ENCODE data around the gene ZNF618. TPM values are rescaled to one million over a fixed set of nuclear protein-coding genes. Genes with fewer than 3 reads are reported as not detected.
"Not testable (repeated sequence)": the region's sequence is repeated elsewhere in the genome, so short reads cannot be mapped to it uniquely, and the experiment has no call there.

ZNF618 gene
- total RNA-seq, 2 donors from 2014 or later: 2.5 to 3.3 TPM

DNA sequence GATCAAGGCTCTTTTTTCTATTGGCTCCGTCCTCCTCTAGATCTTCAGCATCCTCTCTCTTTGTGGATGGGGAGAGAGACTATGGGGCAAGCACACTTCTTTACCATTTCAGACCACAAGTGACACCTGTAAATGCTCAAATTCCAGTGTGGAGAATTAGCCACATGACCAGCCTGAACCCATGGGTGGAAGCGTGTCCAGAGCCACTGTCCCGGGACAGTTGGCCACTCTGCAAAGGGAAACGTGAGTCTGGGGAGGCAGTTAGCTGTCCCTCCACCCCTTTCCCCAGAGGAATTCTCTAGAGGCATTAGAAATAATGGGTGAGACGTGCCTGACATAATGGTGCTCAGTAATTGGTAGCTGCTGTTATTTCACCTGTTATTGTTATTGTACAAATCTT, 161.1 kb downstream of the ZNF618 start:
- DNase-seq: no peak
- intact Hi-C loops (cut with DNase I, micrococcal nuclease): loop anchor here in 1 of 2 donors (10.0 kb wide), 1 partner anchor 232 kb away; no protein-coding TSS in a partner anchor
- no peak for ATAC-seq

DNA sequence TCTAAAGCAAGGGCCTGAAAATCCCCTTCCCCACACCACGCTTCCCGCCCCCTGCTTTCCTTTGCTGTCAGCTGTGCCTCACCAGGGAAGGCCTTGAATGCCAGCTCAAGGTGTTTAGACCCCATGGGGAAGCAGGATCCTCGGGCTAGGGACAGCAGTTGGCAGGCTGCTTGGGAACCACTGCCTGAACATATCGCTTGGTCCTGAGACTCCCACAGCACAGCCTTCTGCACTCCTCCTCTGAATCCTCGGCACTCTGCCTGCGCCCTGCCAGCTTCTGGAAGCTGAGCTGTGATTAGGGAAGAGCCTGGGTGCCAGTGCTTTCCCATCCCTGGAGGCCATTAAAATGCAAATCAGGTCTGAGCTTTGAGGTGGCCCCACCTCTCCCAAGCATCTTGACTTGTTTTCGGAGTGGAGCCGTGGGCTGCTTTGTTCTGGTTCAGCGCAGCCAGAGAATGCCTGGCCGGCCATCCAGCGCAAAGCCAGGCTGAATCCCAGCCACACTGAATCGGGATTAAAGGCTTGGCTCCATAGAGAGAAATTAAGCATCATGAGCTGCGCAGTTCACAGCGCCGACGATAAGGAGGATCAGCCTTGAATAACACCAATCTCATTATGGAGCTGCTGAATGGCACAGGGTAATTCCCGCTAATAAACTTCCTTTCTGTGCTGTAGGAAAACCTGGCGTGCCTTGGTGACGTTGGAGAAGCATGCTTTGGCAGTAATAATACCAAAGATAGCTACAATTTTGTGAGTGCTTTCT, 162.0 kb downstream of the ZNF618 start:
- ATAC-seq (no peak), DNase-seq (no peak)
- intact Hi-C loops (cut with DNase I, micrococcal nuclease): loop anchor here in 1 of 2 donors (10.0 kb wide), 1 partner anchor 233 kb away; no protein-coding TSS in a partner anchor

DNA sequence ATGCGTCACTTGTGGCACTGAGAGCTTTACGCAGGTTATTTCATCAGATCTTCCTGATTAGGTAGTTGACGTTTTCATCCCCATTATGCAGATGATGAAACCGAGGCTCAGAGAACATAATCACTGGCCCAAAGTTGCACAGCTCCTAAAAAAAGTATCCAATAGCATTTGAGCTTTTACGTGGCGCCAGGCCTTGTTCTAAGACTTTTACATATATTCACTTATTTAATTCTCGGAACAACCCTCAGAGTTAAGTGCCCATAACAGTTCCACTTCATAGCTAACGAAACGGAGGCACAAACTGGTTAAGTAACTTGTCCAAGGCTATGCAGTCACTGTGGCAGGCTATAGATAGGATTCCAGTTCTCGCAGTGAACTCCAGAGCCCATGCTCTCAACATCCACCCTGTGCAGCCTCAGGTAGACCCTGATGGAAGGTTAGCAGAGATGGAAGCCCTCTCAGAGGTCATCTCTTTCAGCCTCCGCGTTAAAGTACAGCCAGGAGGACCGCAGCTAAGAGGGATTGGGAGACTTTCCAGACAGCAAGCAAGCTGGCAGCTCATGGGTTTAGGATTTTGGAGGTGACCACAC, 162.7 kb downstream of the ZNF618 start:
- ATAC-seq: no peak
- no peak for DNase-seq
- intact Hi-C loops (cut with DNase I, micrococcal nuclease): loop anchor here in 1 of 2 donors (10.0 kb wide), 1 partner anchor 234 kb away; no protein-coding TSS in a partner anchor

DNA sequence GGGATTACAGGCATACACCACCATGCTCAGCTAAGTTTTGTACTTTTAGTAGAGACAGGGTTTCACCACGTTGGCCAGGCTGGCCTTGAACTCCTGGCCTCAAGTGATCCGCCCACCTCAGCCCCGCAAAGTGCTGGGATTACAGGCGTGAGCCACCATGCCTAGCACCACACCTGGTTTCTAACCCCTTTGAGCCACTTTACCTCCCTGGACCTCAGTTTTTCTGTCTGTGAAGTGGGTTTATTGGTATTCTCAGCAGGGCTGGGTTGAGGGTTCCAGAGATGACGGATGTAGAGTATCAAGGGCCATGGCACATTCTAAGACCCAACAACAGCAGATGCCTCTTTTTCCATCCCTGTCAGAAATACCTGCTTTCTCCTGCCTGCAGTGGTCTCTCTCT, 163.4 kb downstream of the ZNF618 start:
- intact Hi-C loops (cut with DNase I, micrococcal nuclease): loop anchor here in 1 of 2 donors (10.0 kb wide), 1 partner anchor 235 kb away; no protein-coding TSS in a partner anchor
- DNase-seq (no peak), ATAC-seq (no peak)

DNA sequence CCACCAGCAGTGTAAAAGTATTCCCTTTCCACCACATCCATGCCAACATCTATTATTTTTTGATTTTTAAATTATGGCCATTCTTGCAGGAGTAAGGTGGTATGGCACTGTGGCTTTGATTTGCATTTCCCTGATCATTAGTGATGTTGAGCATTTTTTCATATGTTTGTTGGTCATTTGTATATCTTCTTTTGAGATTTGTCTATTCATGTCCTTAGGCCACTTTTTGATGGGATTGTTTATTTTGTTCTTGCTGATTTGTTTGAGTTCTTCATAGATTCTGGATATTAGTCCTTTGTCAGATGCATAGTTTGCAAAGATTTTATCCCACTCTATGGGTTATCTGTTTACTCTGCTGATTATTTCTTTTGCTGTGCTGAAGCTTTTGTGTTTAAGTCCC, 167.6 kb downstream of the ZNF618 start:
- DNase-seq; intact Hi-C loops (cut with DNase I, micrococcal nuclease); ATAC-seq: not testable (repeated sequence)

DNA sequence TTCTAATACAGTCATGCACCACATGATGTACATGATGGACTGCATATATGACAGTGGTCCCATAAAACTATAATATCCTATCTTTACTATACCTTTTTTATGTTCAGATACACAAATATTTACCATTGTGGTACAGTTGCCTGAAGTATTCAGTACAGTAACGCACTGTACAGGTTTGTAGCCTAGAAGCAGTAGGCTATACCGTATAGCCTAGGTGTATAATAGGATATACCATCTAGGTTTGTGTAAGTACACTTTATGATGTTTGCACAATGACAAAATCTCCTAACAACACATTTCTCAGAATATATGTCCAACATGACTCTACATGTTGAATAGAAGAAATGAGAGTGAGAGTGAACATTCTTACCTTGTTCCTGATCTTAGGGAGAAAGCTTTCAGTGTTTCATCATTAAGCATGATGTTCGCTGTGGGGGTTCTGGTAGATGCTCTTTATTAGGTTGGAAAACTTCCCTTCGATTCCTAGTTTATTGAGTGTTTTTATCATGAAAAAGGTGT, 170.2 kb downstream of the ZNF618 start:
- intact Hi-C loops (cut with DNase I, micrococcal nuclease): no loop called here
- DNase-seq: no peak
- ATAC-seq: peak; percentile 58

DNA sequence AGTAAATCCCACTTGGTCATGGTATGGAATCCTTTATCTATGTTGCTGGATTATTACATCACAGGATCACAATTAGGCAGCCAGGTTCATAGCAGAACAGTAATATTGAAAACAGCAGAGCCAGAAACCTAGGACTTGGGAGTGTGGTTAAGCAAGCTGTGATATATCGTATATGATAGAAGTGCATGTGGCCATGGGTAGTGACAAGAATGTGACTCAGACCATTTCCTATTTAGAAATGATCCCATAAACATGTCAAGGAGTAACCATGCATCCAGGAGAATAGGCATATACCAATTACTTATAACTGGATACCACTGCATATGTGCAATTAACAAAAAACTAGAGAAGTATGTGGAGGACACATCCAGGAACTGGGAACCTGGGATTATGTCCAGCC, 170.8 kb downstream of the ZNF618 start:
- intact Hi-C loops (cut with DNase I, micrococcal nuclease): no loop called here
- ATAC-seq: no peak

DNA sequence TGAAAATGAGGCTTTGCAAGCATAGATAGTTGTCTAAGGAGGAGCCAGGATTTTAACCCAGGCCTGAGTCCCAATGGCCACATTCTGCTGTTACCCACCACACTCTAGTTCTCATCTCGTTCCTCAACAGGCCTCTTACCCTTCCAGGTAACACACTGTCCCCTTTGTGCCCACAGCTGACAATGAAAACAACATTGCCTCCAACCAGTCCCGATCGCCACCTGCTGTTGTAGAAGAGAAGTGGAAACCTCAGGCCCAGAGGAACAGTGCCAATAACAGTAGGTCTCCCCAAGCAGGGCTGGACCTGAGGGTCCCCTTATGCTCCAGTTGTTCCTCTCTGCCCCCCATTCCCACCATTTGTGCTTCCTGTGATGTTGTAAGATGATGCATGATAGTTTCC, 171.6 kb downstream of the ZNF618 start:
- ATAC-seq (peak; percentile 89), DNase-seq (no peak)
- intact Hi-C loops (cut with DNase I, micrococcal nuclease): no loop called here

More for the DNA sequence above, 170.8 kb downstream of the ZNF618 start:
- no peak for DNase-seq

DNA sequence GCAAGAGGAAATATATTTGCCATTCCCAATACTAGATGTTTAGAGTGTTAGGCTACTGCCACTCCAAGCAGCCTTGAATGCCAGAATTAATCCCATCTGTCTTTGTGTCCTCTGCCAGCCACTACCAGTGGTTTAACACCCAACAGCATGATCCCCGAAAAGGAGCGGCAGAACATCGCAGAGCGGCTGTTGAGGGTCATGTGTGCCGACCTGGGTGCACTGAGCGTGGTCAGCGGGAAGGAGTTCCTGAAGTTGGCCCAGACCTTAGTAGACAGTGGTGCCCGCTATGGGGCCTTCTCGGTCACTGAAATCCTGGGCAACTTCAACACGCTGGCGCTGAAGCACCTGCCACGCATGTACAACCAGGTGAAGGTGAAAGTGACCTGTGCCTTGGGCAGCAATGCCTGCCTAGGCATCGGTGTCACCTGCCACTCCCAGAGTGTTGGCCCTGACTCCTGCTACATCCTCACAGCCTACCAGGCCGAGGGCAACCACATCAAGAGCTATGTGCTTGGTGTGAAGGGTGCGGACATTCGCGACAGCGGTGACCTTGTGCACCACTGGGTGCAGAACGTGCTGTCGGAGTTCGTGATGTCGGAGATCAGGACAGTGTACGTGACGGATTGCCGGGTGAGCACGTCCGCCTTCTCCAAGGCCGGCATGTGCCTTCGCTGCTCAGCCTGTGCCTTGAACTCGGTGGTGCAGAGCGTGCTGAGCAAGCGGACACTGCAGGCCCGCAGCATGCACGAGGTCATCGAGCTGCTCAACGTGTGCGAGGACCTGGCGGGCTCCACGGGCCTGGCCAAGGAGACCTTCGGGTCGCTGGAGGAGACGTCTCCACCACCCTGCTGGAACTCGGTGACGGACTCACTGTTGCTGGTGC, 172.7 kb downstream of the ZNF618 start:
- ATAC-seq (no peak), DNase-seq (no peak)
- intact Hi-C loops (cut with DNase I, micrococcal nuclease): no loop called here

DNA sequence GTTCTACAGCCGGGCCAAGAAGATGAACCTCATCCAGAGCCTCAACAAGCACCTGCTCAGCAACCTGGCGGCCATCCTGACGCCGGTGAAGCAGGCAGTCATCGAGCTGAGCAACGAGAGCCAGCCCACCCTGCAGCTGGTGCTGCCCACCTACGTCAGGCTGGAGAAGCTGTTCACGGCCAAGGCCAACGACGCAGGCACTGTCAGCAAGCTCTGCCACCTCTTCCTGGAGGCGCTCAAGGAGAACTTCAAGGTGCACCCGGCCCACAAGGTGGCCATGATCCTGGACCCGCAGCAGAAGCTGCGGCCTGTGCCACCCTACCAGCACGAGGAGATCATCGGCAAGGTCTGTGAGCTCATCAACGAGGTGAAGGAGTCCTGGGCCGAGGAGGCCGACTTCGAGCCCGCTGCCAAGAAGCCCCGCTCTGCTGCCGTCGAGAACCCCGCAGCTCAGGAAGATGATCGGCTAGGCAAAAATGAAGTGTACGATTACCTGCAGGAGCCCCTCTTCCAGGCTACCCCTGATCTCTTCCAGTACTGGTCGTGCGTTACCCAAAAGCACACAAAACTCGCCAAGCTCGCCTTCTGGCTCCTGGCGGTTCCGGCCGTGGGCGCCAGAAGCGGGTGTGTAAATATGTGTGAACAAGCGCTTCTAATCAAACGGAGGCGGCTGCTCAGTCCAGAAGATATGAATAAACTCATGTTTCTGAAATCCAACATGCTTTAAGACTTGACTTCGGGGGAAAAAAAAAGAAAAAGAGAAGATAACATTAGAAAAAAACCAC, 173.5 kb downstream of the ZNF618 start:
- intact Hi-C loops (cut with DNase I, micrococcal nuclease): no loop called here
- DNase-seq: no peak
- no peak for ATAC-seq

DNA sequence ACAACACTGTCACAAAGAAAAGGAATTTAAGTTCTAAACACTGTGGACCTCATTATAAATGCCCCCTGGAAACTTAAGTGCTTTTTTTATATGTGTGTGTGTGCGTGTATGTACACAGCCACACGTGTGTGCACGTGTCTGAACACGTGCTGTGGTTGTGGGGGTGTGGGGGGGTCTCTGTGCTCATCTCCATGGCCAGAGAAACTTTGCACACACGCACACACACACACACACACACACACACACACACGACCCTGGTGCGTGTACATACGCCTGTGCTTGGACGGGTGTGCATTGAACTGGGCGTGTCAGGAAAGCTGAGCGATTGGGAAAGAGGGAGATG, 174.1 kb downstream of the ZNF618 start:
- intact Hi-C loops (cut with DNase I, micrococcal nuclease): no loop called here
- ATAC-seq: no peak
- DNase-seq: no peak

DNA sequence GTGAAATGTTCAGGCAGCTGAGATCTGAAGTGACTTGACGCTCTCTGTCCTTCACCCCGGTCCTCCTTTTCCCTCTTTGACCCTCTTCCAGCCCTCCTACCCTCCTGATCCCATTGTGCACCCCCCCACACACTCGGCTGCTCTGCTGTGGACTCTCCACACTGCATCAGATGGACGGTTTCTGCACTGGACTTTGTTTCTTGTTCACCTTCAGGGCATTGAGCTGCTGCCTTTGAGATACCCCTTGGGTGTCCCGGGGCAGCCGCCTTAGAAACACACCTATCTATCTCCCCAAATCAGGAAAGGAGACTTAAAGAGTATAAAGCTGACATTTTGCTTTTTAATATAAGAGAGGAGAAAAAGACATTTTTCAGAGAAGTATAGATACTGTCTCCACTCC, 174.5 kb downstream of the ZNF618 start:
- ATAC-seq (no peak), DNase-seq (no peak)
- intact Hi-C loops (cut with DNase I, micrococcal nuclease): no loop called here

DNA sequence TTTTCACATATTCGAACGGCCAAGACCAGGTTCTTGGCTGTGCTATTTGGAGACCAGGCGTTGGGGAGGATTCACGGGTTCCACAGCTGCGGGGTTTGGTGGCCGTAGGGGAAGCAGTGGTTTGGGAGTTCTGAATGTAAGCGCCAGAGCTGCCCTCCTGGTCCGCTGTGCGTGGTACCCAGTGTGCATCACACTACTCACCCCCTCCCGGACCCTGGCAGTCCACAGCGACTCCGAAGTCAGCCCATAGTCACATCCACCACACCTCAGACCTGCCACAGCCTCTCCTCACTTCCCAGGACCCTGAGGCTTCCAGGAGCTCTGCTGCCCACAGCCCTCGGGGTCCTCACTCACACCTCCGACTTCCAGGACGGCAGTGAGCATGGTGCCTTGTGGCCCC, 175.2 kb downstream of the ZNF618 start:
- DNase-seq (no peak), ATAC-seq (no peak)
- intact Hi-C loops (cut with DNase I, micrococcal nuclease): no loop called here

DNA sequence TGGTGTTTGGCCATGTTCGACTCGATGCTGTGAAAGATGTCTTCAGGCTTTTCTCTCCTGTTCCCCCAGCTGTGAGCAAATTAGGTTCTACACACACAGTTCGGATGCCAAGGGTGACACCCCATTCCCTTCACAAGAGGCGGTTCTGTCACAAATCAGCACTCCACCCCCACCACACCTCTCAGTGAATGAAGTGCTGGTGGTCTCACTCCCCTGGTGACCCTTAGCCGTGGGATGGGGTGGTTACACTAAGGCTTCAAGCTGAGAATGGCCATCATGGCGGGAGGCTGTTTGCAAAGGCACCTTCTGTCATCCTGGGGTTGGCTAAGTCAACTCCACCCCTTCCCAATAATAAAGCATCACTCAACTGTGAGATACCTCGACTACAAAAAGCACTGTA, 175.6 kb downstream of the ZNF618 start:
- DNase-seq (no peak), ATAC-seq (no peak)
- intact Hi-C loops (cut with DNase I, micrococcal nuclease): no loop called here

DNA sequence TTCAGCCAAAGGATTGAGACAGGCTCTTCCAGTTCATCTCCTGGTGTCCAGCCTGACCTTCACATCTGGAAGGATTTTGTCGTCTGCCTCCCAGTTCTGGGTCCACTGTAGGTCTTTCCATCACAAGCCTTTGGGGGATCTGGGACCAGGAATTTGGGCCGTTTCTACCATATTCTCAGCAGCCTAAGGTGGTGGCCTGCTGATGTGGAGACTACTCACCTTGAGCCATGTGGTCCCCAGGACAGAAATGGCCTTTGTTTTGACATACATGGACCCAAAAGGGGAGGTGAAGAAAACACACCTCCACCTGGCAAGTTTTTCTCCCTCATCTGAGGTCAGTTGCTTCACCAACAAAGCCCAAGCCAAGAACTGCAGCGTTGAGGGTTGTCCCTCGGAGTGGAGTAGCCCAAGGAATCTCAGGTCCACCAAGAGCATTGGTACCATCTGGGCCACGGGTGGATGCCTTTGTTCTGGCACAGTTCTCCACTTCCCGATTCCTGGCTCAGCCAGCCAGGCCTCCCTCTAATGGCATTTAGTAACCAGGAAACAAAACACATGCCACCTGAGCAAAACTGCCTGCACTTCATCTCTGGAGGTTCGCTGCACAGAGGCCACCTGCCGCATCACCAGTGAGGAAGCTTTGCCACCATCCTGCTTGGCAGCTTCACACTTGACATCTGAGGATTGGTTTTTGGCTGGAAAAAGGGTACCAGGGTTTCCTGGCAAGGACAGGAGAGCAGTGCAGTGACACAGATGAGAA, 177.3 kb downstream of the ZNF618 start:
- ATAC-seq: peak; percentile 81
- intact Hi-C loops (cut with DNase I, micrococcal nuclease): no loop called here

DNA sequence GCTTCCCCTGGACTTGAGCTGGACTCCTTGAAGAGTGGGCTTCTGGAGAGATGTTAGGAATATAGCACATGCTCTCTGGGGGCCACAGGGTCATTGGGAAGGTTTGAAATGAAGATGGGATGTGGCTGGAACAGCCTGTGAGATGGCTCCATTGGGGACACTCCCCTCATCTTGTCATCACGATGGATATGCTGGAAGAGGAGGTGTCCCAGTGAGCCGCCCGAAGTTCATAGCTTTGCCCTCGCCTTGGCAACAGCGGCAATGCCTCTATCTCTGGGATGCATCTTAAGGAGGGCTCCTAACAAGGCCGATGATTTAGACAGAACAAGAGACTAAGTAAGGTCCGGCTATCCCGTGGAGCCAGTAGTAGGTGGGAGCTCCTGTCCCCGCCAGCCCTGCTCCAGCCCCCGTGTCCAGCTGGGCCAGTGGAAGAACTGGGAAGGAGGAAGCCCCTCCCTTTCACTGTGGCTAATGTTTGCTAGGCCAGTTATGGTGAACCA, 178.1 kb downstream of the ZNF618 start:
- ATAC-seq (no peak), DNase-seq (no peak)
- intact Hi-C loops (cut with DNase I, micrococcal nuclease): no loop called here

More for the DNA sequence above, 177.3 kb downstream of the ZNF618 start:
- no peak for DNase-seq

DNA sequence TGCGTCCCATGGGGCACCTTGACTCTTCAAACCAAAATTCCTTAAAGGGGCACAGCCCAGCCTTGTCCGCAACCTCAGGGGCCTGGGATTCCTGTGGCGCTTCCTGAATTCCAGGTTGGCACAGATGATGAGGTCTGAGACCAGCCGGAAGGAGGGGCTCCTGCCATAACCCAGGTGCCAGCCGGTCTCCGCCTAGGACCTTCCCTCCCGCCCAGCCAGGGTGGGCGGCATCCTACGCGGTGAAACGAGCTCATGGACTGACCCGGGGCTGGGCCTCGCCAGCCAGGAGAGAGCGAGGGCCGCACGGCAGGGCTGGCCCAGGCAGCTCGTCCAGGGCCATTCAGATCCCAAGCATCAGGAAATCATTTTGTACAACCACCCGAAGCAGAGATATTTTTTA, 179.0 kb downstream of the ZNF618 start:
- DNase-seq: no peak
- intact Hi-C loops (cut with DNase I, micrococcal nuclease): no loop called here

DNA sequence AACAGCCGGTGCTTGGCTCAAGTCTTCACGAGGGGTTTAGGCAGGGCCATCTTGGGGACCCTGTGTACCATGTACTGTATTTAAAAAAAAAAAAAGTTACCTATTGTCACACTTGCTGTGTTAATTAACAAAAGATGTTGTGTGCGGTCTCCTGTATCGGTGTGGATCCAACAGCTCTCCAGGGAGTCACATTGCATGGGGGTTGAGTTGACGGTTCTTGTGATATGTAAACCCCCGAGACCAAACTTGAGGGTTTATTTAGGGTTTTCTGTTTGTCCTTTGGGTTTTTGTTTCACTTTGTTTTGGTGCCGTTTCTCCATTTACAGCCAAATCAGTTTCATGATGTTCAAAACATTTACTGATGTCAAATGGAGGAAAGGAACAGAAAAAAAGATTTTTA, 179.8 kb downstream of the ZNF618 start:
- DNase-seq (no peak), ATAC-seq (no peak)
- intact Hi-C loops (cut with DNase I, micrococcal nuclease): no loop called here

More for the DNA sequence above, 179.0 kb downstream of the ZNF618 start:
- no peak for ATAC-seq

Data from left colon (tissue), 2 donors.